Left ventricle myocardium superior (tissue), 1 donor: ENCODE results near the gene GSPT1. TPM values are rescaled to one million over a fixed set of nuclear protein-coding genes. Genes with fewer than 3 reads are reported as not detected.
"Not testable (repeated sequence)": the region's sequence is repeated elsewhere in the genome, so short reads cannot be mapped to it uniquely, and the experiment has no call there.

Experiments used
- ATAC-seq: fragments of 200-7000 bp; cut with Tn5 transposase; one replicate; pipeline ENCODE4 v1.9.1; 2020; ENCODE audit warnings: mild to moderate bottlenecking, moderate library complexity
- DNase-seq: peaks from one replicate; pipeline ENCODE4 v3.0.0-alpha.2; 2020
- intact Hi-C: fragments of 100-400 bp; cut with micrococcal nuclease; formaldehyde crosslinking; loops from one replicate; pipeline ENCODE4 v1.11.0; 2022
- total RNA-seq: library from RNA; stranded (reverse); fragmentation: NEBNext Ultra II Directional; extraction: Animal tissue kit (Norgen Biotek cat#: 25700); gene quantifications from one replicate; pipeline ENCODE4 v1.2.1, GENCODE V29; 2021
- donor health status: DM: no; HTN: yes; CAD: no; lungs with severe emphysema.

Gene GSPT1
- total RNA-seq, 1 donor from 2014 or later = 92.5 TPM

DNA sequence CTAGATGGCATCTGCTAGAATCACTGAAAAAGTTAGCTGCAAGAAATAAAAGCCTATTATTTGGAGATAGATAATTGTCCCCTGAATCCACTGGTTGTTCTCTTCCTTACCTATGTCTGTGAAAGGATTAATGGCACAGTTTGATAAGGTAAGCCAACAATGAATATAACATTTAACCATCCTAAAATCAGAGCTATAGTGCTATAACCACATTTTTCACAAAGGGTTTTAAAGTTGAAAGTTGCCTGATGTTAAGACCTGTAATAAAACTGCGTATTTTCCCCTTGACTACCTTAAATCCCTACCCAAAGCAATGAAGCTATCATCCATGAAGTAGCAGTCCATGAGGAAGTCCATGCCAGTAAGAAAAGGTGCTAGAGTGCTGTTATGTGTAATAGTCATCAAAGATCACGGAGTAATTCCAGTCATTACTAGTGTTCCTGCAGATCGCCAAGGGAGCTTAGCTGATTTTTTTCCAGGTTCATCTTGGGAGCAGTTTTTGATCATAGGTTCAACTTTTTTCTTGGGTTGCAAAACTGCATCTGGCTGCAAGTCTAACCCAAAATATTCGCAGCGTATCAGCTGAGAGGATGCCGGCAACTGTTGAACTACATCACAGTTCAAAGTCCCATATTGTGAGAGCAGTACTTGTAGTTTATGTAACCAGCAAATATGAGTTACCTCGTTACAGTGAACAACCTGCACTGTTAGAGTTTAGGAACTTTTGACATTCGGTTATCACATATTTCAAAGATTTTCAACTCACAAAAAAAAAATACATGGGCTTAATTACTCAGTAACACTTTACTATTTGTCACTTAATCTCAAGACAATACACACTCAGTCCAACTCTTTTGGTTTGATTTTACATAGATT is 46.2 kb downstream of the GSPT1 start:
- ATAC-seq (no peak), DNase-seq (no peak)
- intact Hi-C loops = no loop called here

DNA sequence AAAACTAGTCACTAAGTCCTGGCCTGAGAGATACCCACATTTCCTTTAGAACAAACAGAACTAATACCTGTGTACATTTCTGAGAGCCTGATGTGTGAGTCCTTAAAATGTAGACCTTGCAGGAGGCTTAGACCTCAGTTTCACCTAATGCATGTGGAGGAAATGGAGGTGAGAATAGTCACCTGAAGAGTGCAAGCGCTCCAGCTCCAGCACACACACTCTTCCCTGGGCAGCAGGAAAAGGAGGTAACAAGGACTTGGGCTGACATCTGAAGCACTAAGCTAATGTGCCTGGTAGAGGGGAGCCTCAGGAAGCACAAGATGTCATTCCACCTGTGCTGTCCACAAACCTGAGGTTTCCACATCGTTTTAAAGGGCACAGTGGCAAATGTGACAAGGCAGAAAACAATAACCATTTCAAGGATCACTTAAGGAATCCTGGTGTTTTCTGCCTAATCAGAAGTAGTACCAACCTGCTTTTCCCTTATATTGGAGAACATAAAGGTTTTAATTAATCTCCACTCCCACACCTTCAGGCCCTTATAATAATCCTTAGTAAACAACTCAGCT is 47.3 kb downstream of the GSPT1 start:
- no peak for DNase-seq
- intact Hi-C loops = no loop called here
- no peak for ATAC-seq

DNA sequence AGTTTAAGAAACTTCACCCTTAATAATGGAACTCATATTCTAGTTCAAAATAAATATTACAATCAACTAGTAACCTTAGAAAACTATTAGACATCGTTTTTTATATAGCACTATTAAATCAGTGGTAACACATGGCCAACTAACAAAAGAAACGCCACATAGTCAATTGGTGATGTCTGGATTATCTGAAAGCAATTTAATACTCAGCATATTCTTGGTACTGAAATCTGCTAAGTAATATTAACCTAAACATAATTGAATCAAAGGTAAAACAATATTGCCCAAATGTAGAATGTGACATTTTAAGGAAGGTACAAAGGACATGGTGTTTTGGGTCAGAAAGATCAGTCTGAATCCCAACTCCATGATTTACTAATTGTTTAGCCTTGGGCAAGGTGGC is 53.3 kb downstream of the GSPT1 start:
- ATAC-seq (no peak), DNase-seq (no peak)
- intact Hi-C loops = no loop called here

DNA sequence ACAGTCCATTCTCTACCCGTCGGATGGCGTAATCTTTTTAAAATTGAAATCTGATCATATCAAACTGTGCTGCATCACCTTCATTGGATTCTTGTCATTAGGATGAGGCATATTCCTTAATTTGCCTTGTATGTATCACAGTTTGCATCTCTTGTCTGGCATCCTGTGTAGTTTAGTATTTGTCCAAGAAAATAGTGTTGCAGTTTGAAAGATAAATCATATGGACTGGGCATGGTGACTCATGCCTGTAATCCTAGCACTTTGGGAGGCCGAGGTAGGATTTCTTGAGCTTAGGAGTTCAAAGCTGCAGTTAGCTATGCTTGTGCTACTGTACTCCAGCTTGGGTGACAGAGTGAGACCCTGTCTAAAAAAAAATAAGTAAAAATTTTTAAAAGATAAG is 58.6 kb downstream of the GSPT1 start:
- intact Hi-C loops = no loop called here
- ATAC-seq (no peak), DNase-seq (no peak)

DNA sequence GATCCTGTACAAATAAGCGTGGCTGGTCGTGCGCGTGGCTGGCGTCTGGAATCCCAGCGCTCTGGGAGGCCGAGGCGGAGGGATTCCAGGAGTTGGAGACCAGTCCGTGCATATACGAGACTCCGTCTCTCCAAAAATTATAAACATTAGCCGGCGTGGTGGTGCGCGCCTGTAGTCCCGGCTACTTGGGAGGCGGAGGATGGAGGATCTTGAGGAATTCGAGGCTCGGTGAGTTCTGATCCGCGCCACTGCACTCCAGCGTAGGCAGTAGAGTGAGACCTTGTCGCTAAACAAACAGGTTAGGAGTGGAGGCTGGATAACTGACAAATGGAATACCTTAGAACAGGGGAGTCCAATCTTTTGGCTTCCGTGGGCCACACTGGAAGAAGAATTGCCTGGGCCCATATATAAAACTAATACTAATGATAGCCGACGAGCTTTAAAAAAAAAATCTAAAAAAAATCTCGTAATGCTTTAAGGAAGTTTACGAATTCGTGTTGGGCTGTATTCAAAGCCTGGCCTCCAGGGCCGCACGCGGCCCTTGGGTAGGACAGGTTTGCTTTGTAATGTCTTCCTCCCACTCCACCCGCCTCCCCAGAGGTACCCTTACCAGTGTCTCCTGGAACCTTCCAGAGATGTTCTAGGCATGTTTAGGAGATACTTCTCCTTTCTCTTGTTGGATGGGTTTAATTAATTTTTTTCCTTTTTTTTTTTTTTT is 63.5 kb downstream of the GSPT1 start:
- intact Hi-C loops = no loop called here
- no peak for DNase-seq
- ATAC-seq = no peak

DNA sequence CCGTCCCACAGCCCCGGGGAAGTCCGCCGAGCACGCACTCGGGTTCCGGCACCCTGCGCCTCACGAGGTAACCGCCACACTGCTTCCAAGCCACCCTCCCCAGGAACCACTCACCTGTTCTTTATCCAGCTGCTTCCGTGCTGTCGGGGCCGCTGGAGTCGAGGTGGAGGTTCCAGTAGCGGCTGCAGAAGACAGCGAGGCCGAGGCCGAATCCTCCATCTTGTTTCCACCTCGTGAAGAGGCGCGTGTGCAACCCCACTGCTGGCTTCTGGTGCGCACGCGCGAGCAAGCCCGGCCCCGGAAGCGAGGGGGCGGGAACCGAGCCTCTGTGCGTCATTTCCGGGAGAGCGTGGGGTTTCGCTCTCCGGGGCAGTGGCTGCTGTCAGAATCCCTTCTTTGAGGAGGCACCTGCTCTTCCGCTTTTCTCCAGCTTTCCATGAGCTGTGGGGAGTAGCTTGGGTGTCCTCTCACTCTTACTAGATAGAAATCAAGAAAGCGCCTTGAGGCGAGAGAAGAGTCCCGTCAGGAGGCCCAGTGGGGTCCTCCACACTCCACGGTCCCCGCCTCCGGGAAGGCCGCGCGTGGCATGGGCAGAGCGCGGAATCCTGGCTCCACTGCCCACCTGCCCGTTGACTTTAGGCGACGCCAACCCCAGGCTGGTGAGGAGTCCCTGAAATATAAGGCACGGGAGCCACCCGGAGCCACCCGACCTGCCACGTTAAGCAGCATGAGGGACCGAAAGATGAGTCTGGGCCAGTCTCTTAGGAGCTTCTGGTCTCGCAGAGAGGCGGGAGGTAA is 64.3 kb downstream of the GSPT1 start, which contains the start of gene RSL1D1:
Gene RSL1D1, minus strand, starts transcription at position 249 of the 798 bp plus-strand sequence. Its CDS starts 30 bp downstream, at position 219.
- ATAC-seq = peak; percentile 99
- DNase-seq = peak; percentile 93
- intact Hi-C loops = no loop called here

DNA sequence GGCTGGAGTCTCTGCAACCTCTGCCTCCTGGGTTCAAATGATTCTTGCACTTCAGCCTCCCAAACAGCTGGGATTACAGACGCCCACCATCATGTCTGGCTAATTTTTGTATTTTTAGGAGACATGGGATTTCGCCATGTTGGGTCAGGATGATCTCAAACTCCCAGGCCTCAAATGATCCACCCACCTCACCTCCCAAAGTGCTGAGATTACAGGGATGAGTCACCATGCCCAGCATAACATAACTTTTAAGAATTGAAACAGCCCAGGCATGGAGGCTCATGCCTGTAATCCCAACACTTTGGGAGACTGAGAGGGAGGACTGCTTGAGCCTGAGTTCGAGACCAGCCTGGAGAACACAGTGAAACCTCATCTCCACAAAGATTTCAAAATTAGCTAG is 66.9 kb downstream of the GSPT1 start:
- intact Hi-C loops = no loop called here
- ATAC-seq (no peak), DNase-seq (no peak)

DNA sequence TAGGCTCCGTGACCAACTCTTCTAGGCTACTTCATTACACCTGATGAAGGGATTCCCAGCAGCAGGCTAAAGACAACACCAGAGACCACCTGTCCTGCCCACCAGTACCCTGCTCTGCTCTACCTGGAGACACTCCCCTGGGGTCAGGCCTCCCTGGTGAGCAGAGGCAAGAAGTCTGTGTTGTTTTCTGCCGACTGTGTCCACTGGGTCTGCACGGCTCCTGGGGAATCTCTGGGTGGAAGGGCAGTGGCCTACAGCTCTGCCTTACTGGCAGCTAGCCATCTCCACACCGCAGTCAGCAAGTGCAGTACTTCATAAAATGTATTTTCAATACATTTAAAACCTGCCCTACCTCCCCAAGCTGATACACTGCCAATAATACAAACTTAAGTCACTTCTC is 71.3 kb downstream of the GSPT1 start:
- DNase-seq = no peak
- ATAC-seq = no peak
- intact Hi-C loops = no loop called here

DNA sequence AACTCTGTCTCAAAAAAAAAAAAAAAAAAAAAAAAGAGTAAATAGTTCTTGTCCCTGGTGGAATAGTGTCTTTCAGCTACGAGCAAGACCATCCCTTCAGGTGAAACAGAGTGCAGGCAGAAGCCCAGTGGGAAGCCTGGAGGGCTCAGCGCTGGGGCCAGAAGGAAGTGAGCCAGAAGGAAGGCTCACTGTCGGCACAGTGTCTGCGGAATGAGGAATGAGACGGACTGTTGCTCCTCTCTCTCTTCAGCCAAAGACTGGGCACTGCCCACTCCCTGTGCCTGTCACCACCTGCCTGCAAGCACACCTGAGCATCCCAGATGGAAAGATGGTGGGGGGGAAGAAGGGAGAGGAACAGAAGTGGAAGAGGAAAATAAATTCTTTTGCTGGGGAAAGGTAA is 71.9 kb downstream of the GSPT1 start:
- no peak for ATAC-seq
- no peak for DNase-seq
- intact Hi-C loops = no loop called here

DNA sequence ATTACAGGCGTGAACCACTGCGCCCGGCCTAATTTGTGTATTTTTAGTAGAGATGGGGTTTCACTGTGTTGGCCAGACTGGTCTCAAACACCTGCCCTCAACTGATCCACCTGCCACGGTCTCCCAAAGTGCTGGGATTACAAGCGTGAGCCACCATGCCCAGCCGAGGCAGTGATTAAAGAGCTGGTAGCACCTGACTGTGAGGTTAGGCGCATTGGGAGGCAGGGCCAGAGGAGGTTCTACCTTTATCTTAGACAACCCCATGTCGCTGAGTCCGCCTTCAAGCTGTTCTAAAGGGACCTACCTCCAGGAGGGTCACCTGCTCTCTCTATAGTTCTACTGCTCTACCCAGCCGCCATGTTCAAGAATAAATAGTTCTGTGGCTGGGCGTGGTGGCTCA is 72.5 kb downstream of the GSPT1 start:
- intact Hi-C loops = no loop called here
- ATAC-seq = no peak
- DNase-seq = no peak

DNA sequence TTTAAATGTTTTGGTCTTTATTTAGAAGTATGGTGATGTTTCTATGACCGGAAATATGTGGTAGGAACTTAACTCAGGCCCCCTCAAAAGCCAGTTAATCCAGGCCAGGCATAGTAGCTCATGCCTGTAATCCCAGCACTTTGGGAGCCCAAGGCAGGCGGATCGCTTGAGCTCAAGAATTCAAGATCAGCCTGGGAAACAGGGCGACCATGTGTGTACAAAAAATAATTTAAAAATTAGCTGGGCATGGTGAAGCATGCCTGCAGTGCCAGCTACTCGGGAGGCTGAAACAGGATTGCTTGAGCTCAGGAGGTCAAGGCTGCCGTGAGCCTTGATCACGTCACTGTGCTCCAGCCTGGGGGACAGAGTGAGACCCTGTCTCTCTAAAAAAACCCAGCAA is 74.7 kb downstream of the GSPT1 start:
- DNase-seq = no peak
- no peak for ATAC-seq
- intact Hi-C loops = no loop called here

DNA sequence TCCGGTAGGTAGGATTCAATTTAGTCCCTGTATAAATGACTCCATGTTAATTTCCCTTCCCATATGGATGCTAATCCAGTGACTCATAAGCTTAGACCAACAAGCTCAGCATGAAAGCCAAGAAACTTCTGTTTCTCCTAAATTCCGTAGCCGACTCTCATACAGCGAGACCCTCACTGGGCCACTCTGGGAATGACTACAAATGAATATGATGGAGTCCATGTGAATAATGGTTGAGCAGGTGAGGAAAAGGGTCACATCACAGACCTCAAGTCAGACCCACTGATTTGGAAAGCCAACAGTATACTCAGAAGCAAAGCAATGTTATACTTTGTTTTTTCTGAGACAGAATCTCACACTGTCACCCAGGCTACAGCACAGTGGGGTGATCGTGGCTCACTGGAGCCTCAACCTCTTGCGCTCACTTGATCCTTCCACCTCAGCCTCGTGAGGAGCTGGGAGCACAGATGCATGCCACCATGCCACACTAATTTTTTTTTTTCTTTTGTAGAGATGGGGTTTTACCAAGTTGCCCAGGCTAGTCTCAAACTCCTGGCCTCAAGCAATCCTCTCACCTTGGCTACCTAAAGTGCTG is 79.0 kb downstream of the GSPT1 start:
- intact Hi-C loops = no loop called here
- DNase-seq = no peak
- no peak for ATAC-seq

DNA sequence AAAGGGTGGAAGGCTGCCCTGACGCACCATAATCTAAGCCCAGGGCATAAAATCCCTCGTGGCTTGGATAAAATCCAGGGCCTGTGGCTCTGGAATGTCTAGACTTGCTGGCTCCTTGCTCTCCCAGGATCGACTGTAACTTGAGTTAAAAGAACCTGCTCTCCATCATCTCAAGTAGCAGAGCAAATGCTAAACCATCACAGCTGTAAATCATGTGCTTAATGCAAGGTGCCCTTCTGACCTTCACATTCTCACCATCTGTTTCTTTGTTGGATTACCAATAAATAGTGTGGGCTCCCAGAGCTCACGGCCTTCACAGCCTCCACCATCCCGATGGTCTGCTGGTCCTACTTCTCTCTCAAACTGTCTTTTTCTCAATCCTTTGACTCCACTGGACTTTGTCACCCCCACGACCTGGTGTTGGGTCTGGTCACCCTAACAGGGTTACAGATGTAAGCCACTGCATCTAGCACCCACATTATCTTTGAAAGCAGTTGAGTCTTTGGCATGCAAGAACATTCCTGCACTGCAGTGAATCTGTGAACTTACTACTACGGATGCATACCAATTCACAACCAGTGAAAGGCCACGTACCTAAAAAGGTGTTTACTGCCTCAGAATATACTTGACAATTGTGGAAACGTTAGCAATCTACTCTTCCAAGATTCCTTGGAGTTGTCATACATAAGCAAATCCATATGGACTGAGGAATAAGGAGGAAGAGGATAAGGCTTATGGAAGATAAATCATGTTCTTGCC is 79.7 kb downstream of the GSPT1 start:
- ATAC-seq (no peak), DNase-seq (no peak)
- intact Hi-C loops = no loop called here

DNA sequence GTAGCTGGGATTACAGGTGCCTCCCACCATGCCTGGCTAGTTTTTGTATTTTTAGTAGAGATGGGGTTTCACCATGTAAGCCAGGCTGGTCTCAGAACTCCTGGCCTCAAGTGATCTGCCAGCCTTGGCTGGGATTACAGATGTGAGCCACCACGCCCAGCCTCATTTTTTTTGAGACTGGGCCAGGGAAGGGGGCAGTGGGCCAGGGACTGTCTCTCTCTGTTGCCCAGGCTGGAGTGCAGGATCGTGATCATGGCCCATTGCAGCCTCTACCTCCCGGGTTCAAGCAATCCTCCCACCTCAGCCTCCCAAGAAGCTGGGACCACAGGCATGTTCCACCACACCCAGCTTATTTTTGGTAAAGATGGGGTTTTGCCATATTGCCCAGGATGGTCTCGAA is 80.4 kb downstream of the GSPT1 start:
- intact Hi-C loops = no loop called here
- DNase-seq (no peak), ATAC-seq (no peak)

DNA sequence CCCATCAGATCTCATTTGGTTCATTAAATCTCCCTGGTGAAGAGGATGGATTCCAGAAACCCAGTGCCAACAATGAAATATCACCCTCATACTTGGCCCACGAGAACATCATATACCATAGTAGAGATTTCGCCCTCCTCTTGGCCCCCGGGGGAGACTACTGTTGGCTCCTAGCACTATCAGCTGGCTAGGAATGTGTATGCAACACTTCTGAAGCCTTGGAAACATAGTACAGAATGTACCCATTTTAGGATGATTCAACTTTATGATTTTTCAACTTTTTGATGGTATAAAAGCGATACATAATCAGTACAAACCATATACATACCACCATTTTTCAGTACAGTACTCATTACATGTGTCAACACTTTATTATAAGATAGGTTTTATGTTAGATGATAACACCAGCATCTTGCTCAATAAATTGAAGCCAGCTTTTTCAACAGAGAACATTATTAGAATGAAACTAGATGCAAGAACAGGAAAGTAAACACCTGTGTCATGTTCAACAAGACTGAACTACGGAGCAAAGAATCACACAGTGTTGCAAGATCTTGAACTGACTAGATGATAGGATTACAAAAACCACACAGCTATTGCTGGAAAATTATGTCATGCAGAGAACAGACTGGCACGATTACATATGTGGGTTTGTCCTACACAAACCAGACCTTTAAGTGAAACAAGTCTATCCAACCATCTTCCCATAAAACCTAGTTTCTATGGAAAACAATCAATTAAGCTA is 81.6 kb downstream of the GSPT1 start:
- ATAC-seq = no peak
- intact Hi-C loops = no loop called here
- DNase-seq = no peak

DNA sequence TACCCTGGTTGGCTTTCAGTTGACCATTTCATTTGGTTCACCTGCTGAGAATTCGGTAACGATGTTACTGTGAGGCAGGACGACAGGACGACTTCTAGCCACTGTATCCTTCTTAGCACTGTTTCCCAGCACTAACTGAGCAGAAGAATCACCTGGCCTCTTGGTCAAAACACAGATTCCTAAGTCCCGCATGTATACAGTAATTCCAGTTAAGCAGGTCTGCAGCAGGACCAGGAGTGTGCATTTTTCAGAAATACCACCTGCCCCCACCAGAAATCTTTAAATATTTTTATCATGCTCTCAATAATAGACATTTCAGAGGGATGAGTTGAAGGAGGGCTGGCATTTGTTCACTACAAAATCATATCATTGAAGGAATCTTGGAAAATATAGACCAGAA is 87.1 kb downstream of the GSPT1 start:
- intact Hi-C loops = no loop called here
- ATAC-seq = no peak
- no peak for DNase-seq

DNA sequence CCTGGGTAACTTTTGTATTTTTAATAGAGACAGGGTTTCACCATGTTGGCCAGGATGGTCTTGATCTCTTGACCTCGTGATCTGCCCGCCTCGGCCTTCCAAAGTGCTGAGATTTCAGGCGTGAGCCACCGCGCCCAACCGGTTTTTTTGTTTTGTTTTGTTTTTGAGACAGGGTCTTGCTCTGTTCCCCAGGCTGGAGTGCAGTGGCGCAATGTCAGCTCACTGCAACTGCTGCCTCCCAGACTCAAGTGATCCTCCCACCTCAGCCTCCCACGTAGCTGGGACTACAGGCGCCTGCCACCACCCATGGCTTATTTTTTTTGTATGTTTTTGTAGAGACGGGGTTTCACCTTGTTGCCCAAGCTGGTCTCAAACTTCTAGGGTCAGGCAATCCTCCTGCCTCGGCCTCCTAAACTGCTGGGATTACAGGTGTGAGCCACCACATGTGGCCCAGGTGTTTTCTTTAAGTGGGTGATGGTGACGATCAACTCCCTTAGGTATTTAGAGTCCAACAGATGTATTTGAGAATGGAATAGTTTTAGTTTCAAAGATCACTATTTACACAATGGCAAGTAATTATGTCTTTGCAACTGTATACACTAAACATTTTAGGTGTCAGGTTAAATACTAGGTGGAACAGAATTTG is 90.1 kb downstream of the GSPT1 start:
- DNase-seq, ATAC-seq, intact Hi-C loops: not testable (repeated sequence)
